HepG2 (cell line): Measurements from ENCODE around the gene ANKRA2. TPM values are rescaled to one million over a fixed set of nuclear protein-coding genes. Genes with fewer than 3 reads are reported as not detected.

ENCODE experiments used
- BORCS8-MEF2B ChIP-seq: sonication (generic); formaldehyde crosslinking; IDR thresholded peaks from 2 replicates; pipeline ENCODE4 v1.8.0; 2022; ENCODE audit warnings: mild to moderate bottlenecking, missing genetic modification reagents
- GMEB2 ChIP-seq: IDR thresholded peaks from 2 replicates; pipeline ENCODE4 v1.6.1; 2016; ENCODE audit warnings: missing biosample characterization, missing genetic modification reagents, low read depth
- HOXD1 ChIP-seq: sonication (generic); formaldehyde crosslinking; IDR thresholded peaks from 2 replicates; pipeline ENCODE4 v1.5.0; 2020; ENCODE audit warnings: missing genetic modification reagents
- JUN ChIP-seq: sonication (generic); formaldehyde crosslinking; IDR thresholded peaks from 2 replicates; pipeline ENCODE4 v1.4.0; 2020; ENCODE audit warnings: mild to moderate bottlenecking, missing genetic modification reagents
- NFYB ChIP-seq: sonication (generic); formaldehyde crosslinking; IDR thresholded peaks from 2 replicates; pipeline ENCODE4 v1.4.0; 2020; ENCODE audit warnings: missing genetic modification reagents
- POLR2AphosphoS2 ChIP-seq: IDR thresholded peaks from 2 replicates; pipeline ENCODE4 v1.6.1; 2011; ENCODE audit warnings: low read depth, low read length, improper control_type of control experiment
- PRPF4 ChIP-seq: fragments of 200-400 bp; formaldehyde crosslinking; IDR thresholded peaks from 2 replicates; pipeline ENCODE4 v1.6.1; 2016; ENCODE audit warnings: low read length, low read depth; ENCODE audit not compliant: poor library complexity, severe bottlenecking
- RBFOX2 ChIP-seq: fragments of 200-400 bp; formaldehyde crosslinking; IDR thresholded peaks from 2 replicates; pipeline ENCODE4 v1.6.1; 2017; ENCODE audit warnings: low read depth, mild to moderate bottlenecking, low read length
- SMAD9 ChIP-seq: sonication (generic); formaldehyde crosslinking; IDR thresholded peaks from 2 replicates; pipeline ENCODE4 v1.5.1; 2020; ENCODE audit warnings: mild to moderate bottlenecking, missing genetic modification reagents
- SMC3 ChIP-seq: IDR thresholded peaks from 2 replicates; pipeline ENCODE4 v1.6.1; 2011; ENCODE audit warnings: low read length, improper control_type of control experiment
- SRF ChIP-seq: IDR thresholded peaks from 2 replicates; pipeline ENCODE4 v1.6.1; 2011; ENCODE audit warnings: mild to moderate bottlenecking, low read depth, low read length, moderate library complexity
- TIGD3 ChIP-seq: sonication (generic); formaldehyde crosslinking; IDR thresholded peaks from 2 replicates; pipeline ENCODE4 v1.5.1; 2020; ENCODE audit warnings: mild to moderate bottlenecking, missing genetic modification reagents, borderline replicate concordance
- ZNF232 ChIP-seq: sonication (generic); formaldehyde crosslinking; IDR thresholded peaks from 2 replicates; pipeline ENCODE4 v1.4.0; 2020; ENCODE audit warnings: missing genetic modification reagents, borderline replicate concordance
- ZNF296 ChIP-seq: sonication (generic); formaldehyde crosslinking; conservative IDR thresholded peaks from 2 replicates; pipeline ENCODE4 v1.5.0; 2020; ENCODE audit warnings: mild to moderate bottlenecking, missing genetic modification reagents
- ZNF441 ChIP-seq: sonication (generic); formaldehyde crosslinking; IDR thresholded peaks from 2 replicates; pipeline ENCODE4 v1.7.0; 2021; ENCODE audit warnings: missing genetic modification reagents, borderline replicate concordance
- ZNF530 ChIP-seq: sonication (generic); formaldehyde crosslinking; IDR thresholded peaks from 2 replicates; pipeline ENCODE4 v1.5.0; 2020; ENCODE audit warnings: low read depth, mild to moderate bottlenecking, missing genetic modification reagents
- ZNF569 ChIP-seq: sonication (generic); formaldehyde crosslinking; IDR thresholded peaks from 2 replicates; pipeline ENCODE4 v1.5.0; 2020; ENCODE audit warnings: mild to moderate bottlenecking, missing genetic modification reagents, moderate library complexity, borderline replicate concordance
- ZNF747 ChIP-seq: sonication (generic); formaldehyde crosslinking; IDR thresholded peaks from 2 replicates; pipeline ENCODE4 v1.8.1; 2023; ENCODE audit warnings: missing genetic modification reagents, mild to moderate bottlenecking, borderline replicate concordance
- ZNF83 ChIP-seq: sonication (generic); formaldehyde crosslinking; IDR thresholded peaks from 2 replicates; pipeline ENCODE4 v1.4.0; 2020; ENCODE audit warnings: missing genetic modification reagents, mild to moderate bottlenecking, borderline replicate concordance
- ZNF839 ChIP-seq: sonication (generic); formaldehyde crosslinking; IDR thresholded peaks from 2 replicates; pipeline ENCODE4 v1.4.0; 2020; ENCODE audit warnings: missing genetic modification reagents, mild to moderate bottlenecking, borderline replicate concordance
- polyA plus RNA-seq, 8 experiments: library from polyadenylated mRNA; depleted of rRNA in 3 of 8; stranded (reverse) in 7 of 8; unstranded in 1 of 8; fragments of >200 nt; fragmentation: Illumina TruSeq in 4 of 8; extraction: Trizol in 4 of 8; gene quantifications; 2 replicates each; pipeline versions ENCODE4 v1.2.1 to v1.2.3, GENCODE V29; 2011 to 2016; ENCODE audit warnings: low read depth in 4 of 8, missing spikeins in 1 of 8, mixed read lengths in 1 of 8; ENCODE audit not compliant: insufficient read depth in 1 of 8
- total RNA-seq, 5 experiments: library from RNA; depleted of rRNA; stranded (reverse); fragments of >200 nt; fragmentation: Illumina TruSeq; extraction: Trizol; gene quantifications; 2 replicates each; pipeline ENCODE4 v1.2.3, GENCODE V29; 2016; ENCODE audit warnings: low read depth in 1 of 5
- TF ChIP-seq, protein P1 (sequence below): IDR thresholded peaks from 2 replicates; pipeline ENCODE4 v1.6.1; 2018; ENCODE audit warnings: missing genetic modification reagents, mild to moderate bottlenecking, missing compliant biosample characterization
- TF ChIP-seq, protein P2 (sequence below): sonication (generic); formaldehyde crosslinking; IDR thresholded peaks from 2 replicates; pipeline ENCODE4 v1.4.0; 2020; ENCODE audit warnings: missing genetic modification reagents

ANKRA2 gene
- total and polyA plus RNA-seq, 2 of the 13 experiments (the other 11 are each of a cell fraction or from before 2014, with no cell fraction given), result 23.6 to 33.6 TPM

GRCh38 chr5:73565139-73565968 is at the start of gene ANKRA2, which contains the start of gene UTP15 (continued):
- TF ChIP-seq ZNF569 (CRISPR knock-in tag), result no peak
- TF ChIP-seq GMEB2 (CRISPR knock-in tag), result peak; percentile 91
- peak; percentile 37; the same call in 1 of the 2 replicates for TF ChIP-seq NFYB (CRISPR knock-in tag)
- TF ChIP-seq POLR2AphosphoS2, result no peak
- TF ChIP-seq, protein P1, sequence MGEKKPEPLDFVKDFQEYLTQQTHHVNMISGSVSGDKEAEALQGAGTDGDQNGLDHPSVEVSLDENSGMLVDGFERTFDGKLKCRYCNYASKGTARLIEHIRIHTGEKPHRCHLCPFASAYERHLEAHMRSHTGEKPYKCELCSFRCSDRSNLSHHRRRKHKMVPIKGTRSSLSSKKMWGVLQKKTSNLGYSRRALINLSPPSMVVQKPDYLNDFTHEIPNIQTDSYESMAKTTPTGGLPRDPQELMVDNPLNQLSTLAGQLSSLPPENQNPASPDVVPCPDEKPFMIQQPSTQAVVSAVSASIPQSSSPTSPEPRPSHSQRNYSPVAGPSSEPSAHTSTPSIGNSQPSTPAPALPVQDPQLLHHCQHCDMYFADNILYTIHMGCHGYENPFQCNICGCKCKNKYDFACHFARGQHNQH (CRISPR knock-in tag), result peak; percentile 28; the same call in 1 of the 2 replicates
- no peak for TF ChIP-seq TIGD3
- TF ChIP-seq JUN (CRISPR knock-in tag), result 0 out of 2 replicates have a peak, but pooled peaks have one; percentile 35
- TF ChIP-seq BORCS8-MEF2B (CRISPR knock-in tag), result no peak
- TF ChIP-seq ZNF839, result no peak
- no peak for TF ChIP-seq ZNF83
- peak; percentile 79 for TF ChIP-seq RBFOX2
- TF ChIP-seq ZNF232, result 0 out of 2 replicates have a peak, but pooled peaks have one; percentile 31
- no peak for TF ChIP-seq ZNF441
- no peak for TF ChIP-seq SMAD9 (CRISPR knock-in tag)
- no peak for TF ChIP-seq ZNF530 (CRISPR knock-in tag)
- TF ChIP-seq ZNF747 (CRISPR knock-in tag), result no peak
- TF ChIP-seq PRPF4, result no peak
- TF ChIP-seq, protein P2, sequence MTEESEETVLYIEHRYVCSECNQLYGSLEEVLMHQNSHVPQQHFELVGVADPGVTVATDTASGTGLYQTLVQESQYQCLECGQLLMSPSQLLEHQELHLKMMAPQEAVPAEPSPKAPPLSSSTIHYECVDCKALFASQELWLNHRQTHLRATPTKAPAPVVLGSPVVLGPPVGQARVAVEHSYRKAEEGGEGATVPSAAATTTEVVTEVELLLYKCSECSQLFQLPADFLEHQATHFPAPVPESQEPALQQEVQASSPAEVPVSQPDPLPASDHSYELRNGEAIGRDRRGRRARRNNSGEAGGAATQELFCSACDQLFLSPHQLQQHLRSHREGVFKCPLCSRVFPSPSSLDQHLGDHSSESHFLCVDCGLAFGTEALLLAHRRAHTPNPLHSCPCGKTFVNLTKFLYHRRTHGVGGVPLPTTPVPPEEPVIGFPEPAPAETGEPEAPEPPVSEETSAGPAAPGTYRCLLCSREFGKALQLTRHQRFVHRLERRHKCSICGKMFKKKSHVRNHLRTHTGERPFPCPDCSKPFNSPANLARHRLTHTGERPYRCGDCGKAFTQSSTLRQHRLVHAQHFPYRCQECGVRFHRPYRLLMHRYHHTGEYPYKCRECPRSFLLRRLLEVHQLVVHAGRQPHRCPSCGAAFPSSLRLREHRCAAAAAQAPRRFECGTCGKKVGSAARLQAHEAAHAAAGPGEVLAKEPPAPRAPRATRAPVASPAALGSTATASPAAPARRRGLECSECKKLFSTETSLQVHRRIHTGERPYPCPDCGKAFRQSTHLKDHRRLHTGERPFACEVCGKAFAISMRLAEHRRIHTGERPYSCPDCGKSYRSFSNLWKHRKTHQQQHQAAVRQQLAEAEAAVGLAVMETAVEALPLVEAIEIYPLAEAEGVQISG (CRISPR knock-in tag), result peak; percentile 86
- no peak for TF ChIP-seq HOXD1 (CRISPR knock-in tag)
- TF ChIP-seq SMC3, result no peak
- no peak for TF ChIP-seq ZNF296
- no peak for TF ChIP-seq SRF
